Measurements from ENCODE around the gene GALNT9.
A peak's percentile ranks its signal among the peaks of the same experiment; 100 is the strongest.
"Not testable (repeated sequence)": the region's sequence is repeated elsewhere in the genome, so short reads cannot be mapped to it uniquely, and the experiment has no call there.

GALNT9 gene

DNA sequence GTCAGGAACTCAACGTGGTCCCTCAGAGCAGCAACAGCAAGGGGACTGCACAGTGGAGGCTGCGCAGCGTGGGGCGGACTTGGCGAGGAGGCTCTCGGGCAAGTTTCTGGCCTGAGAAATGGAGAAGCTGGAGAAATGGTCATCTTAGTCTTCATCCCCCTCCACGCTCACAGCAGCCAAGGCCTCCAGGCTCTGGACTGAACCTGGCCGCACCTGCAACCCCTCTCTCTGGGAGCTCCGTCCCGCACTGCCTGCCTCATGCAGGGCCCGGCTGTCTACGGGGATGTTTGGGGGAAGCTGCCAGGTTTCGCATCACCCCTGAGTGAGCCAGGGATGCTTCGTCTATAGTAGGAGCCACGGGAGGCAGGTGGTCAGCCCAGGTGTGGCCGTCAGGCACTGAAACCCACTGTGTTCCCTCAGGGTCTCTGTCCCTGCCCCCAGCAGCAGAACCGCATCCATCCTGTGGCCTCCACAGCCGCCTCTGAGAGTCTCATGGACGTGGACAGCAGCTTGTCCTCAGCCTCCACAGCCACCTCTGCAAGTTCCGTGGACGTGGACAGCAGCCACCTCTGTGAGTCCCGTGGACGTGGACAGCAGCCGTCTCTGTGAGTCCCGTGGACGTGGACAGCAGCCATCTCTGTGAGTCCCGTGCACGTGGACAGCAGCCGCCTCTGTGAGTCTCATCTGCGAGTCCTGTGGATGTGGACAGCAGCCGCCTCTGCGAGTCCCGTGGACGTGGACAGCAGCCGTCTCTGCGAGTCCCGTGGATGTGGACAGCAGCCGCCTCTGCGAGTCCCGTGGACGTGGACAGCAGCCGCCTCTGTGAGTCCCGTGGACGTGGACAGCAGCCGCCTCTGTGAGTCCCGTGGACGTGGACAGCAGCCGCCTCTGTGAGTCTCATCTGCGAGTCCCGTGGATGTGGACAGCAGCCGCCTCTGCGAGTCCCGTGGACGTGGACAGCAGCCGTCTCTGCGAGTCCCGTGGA, 29.1 kb upstream of the GALNT9 start:
- not testable (repeated sequence) for DNase-seq (ENCODE audit: low spot score)

DNA sequence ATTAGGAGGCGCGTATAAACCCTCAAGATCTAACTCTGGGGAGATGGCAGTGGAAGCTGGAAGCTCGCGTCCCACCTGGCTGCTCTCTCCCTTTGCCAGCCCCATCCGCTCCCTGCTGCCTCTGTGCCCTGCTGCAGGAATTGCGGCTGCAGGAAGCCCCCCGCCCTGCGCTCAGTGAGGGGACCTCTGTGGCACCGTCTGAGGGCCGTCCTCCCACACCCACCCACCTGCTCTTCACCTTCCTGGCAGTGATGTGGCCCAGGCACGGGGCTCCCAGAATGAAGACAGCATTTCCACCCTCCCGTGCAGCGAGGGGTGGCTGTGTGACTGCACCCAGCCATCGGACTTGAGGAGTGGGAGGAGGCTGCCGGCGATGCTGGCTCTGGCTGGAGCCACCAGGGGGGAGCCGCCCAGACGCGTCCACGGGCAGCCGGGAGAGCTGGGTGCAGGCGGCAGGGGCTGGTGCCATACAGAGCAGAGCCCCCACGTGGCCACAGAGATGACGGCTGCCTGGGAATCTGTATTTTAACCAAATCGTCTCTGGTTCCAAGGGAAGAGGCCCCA, 28.3 kb upstream of the GALNT9 start:
- no peak for DNase-seq (ENCODE audit: low spot score)

DNA sequence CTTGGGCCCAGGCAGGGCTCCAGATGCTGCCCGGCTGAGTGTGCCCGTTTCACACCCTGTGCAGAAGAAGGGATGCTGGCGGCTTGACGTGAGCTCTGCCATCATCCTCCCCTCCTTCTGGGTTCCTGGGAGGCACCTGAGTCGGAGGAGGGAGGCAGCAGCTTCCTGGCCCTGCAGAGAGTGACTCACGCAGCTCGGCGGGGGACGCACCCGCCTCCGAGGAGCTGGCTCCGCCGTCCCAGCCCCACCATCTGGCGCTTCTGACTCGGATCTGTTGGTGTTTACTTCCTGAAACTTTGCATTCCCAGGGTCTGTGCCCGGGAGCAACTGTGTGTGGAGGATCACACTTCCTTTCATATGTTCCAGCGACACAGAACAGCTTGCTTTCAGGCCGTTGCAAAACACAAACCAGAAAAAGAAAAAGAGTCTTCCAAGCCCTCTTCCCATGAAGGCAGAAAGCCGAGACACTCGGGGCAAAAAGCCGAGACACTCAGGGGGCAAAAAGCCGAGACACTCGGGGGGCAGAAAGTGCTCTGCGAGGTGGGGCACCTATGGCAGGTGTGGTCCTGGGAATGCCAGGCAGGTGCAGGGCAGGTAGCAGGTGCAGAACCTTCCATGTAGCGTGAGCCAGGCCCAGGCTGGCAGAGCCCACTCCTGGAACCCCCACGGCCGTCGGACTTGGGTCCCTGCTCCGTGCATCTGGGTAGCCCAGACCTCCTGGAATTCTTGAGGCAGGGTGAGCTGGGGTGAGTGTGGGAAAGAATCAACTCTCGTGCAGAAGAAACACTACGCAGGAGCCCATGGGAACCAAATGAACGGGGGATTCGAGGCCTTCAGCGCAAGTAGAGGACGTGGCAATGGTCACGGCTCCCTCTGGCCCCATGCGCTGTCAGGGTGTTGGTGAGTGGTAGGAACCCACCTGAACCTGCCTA, 27.6 kb upstream of the GALNT9 start:
- peak; percentile 14 for DNase-seq (ENCODE audit: low spot score)

DNA sequence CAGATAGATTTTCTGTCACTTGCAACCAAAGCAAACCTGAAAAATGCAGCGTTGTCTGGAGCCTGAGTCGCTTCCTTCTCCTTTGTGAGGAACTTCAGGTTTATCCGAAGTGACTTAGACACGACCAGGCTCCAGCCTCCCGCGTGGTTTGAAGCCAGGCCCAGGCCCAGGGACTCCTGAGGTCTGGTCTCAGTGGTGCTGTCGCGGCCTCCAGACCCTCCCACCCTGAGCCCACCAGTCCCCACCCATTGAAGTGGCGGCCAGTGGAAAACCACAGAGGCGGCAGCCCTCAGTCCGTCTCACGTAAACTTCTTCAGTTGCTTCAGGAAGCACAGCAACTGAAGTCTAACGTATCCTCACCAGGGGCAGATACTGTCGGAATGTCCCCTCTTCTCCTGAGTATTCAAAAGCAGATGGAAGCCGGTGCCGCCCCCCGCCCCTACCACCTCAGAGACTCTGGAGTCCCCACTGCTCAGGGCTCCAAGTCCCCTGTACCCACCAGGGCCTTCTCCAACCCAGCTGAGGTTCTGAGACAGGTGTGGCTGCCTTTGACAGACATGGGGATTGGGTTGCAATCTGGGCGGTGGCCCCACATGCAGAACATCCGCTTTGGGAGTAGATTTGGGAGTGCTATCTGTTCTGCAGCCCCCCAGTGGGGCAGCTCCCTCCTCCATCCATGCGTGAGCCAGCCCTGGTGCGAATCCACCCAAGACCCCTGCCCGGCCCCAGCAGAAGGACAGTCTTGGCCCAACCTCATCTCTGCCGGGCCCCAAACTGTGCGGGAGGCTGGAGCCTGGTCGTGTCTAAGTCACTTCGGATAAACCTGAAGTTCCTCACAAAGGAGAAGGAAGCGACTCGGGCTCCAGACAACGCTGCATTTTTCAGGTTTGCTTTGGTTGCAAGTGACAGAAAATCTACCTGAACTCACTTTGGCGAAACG, 26.6 kb upstream of the GALNT9 start:
- DNase-seq (ENCODE audit: low spot score), result no peak

DNA sequence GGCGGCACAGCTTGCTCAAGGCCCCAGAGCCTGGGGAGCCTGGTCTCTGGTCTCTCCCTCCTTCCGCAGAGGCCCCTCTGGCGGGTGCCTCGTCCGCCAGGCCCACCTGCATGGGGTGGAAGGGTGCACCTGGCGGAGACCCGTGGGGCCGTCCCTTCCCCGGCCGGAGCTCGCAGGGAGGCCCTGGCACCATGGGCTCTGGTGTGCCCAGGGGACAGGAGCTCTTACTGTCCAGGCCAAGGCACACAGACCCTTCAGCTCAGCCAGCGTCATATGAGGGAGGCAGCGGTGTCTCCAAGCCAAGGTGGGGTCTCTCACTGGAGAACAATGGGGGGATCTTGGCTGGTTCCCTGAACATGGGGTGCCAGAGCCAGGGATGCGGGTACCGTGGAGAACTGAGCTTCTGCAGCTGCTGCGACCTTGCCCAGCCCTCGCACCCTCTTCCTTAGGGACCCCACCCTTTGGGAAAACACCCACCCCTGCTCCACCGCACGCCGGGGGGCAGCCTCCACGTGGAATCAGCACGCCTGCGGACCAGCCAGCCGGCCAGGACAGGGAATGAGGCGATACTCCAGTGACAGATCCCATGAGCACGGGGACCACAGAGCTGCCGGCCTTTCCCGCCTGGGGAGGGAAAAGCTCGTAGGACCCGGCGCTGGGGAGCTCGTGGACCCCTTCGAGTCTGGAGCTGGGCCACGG, 25.7 kb upstream of the GALNT9 start:
- no peak for DNase-seq (ENCODE audit: low spot score)

DNA sequence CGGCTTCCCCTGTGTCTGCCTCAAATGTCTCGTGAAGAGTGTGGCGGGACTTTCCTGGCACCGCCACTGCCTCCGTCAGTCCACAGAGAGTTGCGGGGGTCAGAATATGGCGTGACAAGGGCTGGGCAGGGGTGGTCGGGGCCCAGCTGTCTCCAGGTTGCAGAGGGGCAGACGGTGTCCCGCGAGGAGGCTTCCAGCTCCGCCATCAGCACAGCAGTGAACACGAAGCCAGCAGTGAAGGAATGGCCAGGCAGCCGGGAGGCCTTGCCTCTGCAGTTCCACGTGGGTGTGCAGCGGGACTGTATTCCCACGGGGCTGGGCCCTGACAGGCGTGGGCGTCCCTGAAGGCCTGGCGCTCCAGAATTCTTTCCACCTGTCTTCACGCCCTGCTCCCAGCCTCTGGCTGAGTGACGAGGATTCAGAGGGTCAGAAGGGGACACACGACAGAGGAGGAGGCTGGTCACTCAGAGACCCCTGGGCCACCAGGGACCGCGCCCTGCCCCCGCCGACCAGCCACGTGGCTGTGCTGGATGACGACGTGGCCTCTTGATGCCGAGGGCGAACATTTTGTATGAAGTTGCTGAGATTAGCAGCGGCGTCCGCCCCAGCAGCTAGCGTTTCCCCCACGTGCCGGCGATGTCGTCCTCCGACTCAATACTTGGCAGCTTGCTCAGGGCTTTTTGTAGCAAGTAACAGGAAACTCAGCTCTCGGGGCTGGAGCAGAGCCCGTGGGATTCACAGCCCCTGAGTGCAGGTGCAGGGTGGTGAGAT, 25.0 kb upstream of the GALNT9 start:
- DNase-seq (ENCODE audit: low spot score), result no peak

DNA sequence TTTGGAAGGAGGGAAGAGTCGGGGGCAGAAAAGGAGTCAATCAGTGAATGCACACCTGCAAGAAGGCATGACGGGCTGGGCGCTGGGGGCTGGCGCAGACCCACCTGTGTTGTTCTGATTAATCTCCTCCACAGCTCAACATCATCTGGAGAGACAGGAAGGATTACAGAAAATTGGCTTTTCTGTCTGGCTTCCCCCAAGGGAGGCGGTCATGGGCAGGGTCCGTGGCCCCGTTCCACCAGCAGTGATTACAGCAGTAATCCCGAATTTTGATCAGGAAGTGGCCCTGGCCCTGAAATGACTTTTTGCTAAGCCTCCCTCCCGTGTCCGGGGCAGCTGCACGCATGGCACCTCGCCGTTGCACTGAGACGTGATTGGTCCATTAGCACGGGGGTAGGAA, 24.4 kb upstream of the GALNT9 start:
- DNase-seq (ENCODE audit: low spot score), result no peak

DNA sequence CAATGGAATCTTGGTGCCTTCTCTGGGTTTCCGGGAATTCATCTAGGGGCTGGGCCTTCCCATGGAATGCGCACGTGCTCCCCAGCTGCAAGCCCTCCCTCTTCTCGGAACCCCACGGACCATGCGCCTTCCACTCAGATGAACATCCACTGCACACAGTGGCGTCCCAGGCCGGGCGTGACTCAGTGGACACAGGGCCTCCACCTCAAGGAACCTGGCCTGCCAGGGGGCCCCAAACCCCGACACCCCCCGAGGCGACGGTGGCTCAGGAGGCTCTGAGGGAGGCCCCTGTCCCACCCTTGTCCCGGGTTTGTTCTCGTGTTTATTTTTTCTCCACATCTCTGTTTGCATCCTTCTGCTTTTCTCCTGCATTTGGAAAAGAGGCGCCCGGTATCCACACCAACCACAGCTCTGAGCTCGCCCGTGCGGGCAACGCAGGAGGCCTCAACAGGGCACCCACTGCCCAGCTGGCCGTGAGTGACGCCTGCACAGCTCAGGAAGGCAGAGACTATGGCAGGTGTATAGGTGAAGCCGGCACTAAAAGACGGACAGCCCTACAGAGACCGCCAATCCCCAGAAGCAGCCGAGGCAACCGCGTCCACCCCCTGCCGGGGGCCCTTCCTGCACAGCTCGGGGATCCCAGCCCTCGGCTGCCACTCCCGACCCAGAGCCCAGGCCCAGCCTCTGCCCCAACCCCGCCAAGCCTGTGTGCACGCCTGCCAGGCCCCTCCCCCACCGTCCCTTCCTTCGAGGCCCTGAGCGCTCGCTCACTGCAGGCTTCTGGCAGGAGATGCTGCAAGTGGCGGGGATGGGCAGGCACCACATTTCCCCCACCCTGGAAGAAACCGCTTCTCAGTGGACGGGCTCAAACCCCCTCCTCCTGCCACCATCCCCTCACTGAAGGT, 23.8 kb upstream of the GALNT9 start:
- no peak for DNase-seq (ENCODE audit: low spot score)

DNA sequence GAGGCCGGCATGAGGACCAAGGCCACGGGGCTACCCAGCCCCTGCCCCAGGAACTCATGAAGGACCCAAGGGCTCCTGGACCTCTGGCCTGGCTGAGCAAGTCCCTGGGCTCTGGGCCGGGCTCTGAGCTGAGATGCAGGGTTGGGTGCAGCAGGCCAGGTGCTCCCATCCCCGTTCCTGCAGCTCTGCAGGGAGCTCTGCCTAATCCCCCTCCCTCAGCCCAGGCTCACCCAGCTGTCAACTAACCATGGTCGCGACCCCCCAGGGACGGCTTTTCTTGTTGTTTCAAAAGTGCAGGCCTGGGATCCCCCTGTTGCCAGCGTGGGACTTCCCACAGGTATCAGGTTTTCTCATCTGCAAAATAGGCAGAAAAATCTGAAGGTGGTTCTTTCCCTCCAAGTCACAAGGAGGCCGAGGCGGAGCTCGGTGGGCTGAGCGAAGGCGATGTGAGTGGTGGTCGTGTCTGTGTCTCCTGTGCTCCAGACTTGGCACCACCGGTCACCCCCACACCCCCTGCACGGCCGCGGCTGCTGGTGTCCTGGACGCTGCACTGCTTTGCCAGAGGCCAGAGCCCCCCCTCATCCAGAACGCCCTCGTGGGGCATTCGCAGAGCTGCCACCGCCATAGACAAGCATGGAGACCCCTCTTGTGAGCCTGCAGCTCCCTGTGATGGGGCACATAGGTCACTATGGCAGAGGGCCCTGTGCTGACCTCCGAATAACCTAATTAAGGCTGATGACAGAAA, 22.5 kb upstream of the GALNT9 start:
- DNase-seq (ENCODE audit: low spot score), result no peak

DNA sequence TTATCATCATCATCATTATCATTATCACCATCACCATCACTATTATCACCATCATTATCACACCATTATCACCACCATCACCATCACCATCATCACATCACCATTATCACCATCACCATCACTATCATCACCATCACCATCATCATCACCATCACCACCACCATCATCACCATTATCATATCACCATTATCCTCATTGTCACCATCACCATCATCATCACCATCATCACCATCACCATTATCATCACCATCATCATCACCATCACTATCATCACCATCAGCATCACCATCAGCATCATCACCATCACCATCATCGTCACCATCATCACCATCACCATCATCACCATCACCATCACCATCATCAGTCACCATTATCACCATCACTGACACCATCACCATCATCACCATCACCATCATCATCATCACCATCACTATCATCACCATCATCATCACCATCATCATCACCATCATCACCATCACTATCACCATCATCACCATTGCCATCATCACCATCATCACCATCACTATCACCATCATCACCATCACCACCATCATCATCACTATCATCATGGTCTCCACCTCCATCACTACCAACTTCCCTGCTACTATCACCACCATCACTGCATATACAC, 20.2 kb upstream of the GALNT9 start:
- DNase-seq (ENCODE audit: low spot score), result no peak

DNA sequence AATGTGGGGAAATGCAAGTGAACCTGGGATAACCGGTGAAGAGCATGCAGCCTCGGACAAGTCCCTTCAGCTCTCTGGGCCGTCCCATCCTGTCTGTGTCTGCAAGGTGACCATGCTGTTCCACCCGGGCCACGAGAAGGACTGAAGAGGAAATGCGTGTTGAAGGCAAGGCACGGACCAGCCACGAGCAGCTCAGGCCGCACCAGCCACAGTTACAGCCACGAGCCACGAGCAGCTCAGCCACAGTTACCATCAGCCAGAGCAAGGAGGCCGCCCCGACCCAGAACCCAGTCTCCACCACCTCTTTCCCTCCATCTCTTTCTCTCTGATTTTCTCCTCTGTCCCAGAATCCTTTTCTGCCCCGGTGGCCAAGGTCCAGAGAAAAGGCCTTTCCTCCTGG, 18.8 kb upstream of the GALNT9 start:
- no peak for DNase-seq (ENCODE audit: low spot score)

DNA sequence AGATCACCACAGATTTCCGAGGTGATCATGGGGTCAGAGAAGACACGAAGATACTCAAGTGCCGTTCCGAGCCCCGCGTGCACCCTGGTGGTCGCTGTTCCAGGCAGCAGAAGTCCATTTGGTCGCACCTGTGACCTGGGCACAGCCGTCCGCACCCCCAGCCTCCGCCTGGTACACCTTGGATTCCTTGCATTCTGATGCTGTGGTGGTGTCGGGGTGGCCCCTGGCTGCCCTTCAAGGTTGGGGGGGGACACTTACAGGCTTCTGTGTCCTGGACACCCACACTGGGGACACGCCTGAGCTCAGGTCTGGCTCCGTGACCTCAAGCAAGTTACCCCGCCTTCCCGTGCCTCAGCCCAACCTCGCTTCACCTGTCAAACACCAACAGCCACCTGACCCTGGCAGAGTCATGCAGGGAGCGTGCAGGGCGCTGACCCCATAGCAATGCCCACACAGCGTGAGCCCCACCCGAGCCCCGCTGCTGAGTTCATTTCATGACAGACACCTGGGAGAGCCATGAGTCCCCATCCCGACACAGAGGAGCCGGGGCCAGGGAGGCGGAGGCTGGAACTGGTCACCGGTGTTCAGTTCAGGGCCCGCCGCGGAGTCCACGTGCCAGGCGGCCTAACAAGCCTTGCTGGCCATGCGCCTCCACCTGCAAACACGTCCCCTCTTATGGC, 17.9 kb upstream of the GALNT9 start:
- no peak for DNase-seq (ENCODE audit: low spot score)

DNA sequence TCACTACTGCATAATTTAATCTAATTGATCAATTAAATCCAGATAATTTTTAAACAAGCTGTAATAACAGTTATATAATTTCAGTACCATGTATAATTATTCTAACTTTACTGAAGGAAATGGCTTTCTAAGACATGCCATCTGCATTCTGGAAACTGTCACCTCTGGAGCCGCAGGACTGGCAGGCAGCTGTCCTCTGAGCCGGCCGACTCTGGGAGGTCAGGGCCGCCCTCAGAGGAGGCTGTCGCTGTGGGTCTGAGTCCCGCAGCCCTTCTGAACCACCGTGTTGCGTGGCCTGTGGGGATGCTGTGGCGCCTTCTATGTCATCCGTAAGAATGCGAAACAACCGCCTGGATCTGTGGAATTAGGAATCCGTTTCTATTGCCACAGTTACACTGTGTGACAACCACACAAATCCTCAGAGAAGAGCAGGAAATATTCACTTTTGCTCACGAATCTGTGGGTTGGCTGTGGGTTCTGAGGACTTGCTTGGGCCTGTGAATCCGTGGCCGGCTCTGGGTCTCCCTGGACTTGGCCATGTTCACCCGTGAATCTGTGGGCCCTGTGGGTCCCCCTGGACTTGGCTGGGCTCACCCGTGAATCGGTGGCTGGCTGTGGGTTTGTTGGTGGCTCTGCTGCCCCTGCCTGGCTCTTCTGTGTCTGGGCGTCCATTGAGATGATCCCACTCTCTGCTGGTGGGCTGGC, 17.2 kb upstream of the GALNT9 start:
- DNase-seq (ENCODE audit: low spot score), result no peak

DNA sequence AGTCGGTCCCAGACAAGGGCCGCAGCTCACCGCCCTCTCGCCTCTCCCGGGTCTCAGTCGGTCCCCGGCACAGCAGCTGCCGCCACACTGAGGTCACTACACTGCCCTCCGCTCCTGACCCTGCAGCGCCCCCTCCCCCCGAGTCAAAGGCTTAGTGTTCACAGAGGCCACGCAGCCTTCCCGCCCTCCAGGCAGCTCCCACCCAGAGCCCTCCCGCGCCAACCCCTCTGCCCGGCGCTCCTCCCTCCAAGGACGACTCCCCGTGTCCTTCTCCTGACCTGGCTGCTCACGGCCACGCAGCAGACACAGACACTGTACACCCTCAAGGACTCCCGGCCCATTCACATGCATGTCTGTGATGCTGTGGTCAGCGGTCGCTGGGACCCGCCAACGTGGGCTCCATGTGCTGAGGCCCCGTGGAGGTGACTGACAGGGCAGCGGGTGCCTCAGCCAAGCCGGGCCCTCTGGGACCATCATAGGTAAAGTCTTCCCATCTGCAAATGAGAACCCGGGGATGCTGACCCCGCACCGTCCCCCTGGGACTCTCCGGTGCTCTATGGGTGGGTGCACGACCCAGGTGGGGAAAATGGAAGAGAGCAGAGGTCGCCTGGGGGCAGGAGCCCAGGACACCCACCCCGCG, 16.3 kb upstream of the GALNT9 start:
- no peak for DNase-seq (ENCODE audit: low spot score)

DNA sequence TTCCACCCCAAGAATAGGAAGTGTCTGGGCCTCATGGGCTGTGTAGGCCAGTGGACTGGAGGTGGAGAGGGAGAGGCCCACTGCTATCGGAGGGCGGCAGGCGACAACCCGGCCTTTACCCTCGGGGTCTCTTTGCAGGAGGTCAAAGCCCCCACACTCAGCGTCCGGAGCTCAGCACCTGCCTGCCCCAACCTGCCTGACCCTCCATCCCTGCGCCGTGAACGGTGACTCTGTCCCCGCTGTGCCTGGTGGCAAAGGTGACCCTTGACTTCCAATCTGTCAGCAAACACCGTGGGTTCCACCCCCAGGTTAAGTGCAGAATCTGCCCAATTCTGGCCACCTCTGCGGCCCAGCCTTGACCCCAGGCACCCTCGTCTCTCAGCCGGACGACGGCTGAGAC, 15.7 kb upstream of the GALNT9 start:
- DNase-seq (ENCODE audit: low spot score), result no peak

DNA sequence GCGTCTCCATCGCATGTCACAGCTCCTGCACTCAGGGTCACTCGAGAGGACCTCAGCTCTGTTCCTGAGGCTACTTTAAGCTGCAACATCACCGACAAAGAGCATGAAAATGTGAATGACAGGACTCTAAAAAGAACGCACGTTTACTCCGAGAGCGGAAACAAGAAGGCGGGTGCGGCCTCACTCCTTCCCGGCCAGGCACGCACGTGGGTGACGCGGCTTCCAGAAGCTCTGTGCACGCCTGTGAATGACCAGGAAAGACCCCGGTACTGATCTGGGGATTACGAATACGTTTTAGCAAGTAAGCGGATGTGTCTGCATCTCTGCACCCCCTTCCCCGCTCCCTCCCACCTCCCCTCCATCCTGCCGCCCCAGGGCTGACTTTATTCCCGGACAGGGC, 15.2 kb upstream of the GALNT9 start:
- DNase-seq (ENCODE audit: low spot score), result no peak
